ENCODE measurements around the gene PRKCD. TPM values are rescaled to one million over a fixed set of nuclear protein-coding genes. Genes with fewer than 3 reads are reported as not detected.

PRKCD gene
- total RNA-seq, 1 experiment from 2014 or later, result 34.3 TPM

DNA sequence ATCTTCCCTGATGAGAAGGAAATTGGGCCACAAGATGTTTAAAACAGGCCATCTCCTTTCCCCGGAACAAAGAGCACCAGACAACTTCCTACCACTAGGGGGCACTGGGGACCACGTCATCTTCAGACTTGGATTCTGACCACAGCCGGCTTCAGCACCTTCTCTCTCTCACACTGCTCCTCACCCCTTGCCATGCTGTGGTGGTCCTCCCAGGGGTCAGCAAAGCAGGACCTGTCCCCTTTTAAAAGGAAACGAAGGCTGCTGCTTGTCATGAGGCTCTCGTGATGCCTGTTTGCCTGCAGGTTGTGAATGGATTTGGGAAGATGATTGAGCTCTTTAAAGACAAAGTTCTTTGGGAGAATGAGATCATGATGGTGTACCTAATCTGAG, 47.0 kb upstream of the PRKCD start:
- H3K9me2 ChIP-seq (ENCODE audit: insufficient read depth), result no peaks in the 10 kb centered on the region
- TF ChIP-seq, protein P1, sequence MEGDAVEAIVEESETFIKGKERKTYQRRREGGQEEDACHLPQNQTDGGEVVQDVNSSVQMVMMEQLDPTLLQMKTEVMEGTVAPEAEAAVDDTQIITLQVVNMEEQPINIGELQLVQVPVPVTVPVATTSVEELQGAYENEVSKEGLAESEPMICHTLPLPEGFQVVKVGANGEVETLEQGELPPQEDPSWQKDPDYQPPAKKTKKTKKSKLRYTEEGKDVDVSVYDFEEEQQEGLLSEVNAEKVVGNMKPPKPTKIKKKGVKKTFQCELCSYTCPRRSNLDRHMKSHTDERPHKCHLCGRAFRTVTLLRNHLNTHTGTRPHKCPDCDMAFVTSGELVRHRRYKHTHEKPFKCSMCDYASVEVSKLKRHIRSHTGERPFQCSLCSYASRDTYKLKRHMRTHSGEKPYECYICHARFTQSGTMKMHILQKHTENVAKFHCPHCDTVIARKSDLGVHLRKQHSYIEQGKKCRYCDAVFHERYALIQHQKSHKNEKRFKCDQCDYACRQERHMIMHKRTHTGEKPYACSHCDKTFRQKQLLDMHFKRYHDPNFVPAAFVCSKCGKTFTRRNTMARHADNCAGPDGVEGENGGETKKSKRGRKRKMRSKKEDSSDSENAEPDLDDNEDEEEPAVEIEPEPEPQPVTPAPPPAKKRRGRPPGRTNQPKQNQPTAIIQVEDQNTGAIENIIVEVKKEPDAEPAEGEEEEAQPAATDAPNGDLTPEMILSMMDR (conservative IDR thresholded peaks at IDR 0.05), result peak; percentile 89
- no peak for TF ChIP-seq EZH2 (IDR thresholded peaks at IDR 0.05; ENCODE audit: low read depth)
- H3K4me3 ChIP-seq, result no peak overlapping the region
- peak overlapping the region; percentile 42 for H3K27ac ChIP-seq
- no TSS peak for BruUV-seq (replicated peaks)
- H4K20me1 ChIP-seq (ENCODE audit: insufficient read depth), result no peaks in the 10 kb centered on the region
- DNase-seq, result peak; percentile 45 to 69
- intact Hi-C loops (cut with micrococcal nuclease; ENCODE audit: unreplicated experiment), result loop anchor here (1.0 kb wide), 2 partner anchors 82 to 596 kb away; no protein-coding TSS in a partner anchor
- H3K79me2 ChIP-seq (ENCODE audit: low read depth), result no peaks in the 10 kb centered on the region
- peaks cover 27% of the 10 kb centered on the region for H3K4me1 ChIP-seq (replicated peaks; ENCODE audit: insufficient read depth)
- H2AFZ ChIP-seq, result no peak overlapping the region
- H3K36me3 ChIP-seq (ENCODE audit: low read depth), result peaks cover 21% of the 10 kb centered on the region; the same call in 1 of the 2 replicates
- no peaks in the 10 kb centered on the region for H3K9me3 ChIP-seq (ENCODE audit: insufficient read depth, low read depth)
- CTCF ChIA-PET, result interaction anchor here (0.6 to 1.0 kb wide), 6 partner anchors 21 to 176 kb away, joined by 3 to 20 read pairs (median 4); no protein-coding TSS in a partner anchor
- peaks cover 26% of the 10 kb centered on the region; the same call in 1 of the 2 replicates for H3F3A ChIP-seq (ENCODE audit: insufficient read depth, low read depth)
- POLR2A ChIA-PET (ENCODE audit: unreplicated experiment), result no interaction called here
- peak overlapping the region; percentile 20 for H3K4me2 ChIP-seq
- H3K27me3 ChIP-seq (ENCODE audit: insufficient read depth, low read depth), result no peaks in the 10 kb centered on the region

DNA sequence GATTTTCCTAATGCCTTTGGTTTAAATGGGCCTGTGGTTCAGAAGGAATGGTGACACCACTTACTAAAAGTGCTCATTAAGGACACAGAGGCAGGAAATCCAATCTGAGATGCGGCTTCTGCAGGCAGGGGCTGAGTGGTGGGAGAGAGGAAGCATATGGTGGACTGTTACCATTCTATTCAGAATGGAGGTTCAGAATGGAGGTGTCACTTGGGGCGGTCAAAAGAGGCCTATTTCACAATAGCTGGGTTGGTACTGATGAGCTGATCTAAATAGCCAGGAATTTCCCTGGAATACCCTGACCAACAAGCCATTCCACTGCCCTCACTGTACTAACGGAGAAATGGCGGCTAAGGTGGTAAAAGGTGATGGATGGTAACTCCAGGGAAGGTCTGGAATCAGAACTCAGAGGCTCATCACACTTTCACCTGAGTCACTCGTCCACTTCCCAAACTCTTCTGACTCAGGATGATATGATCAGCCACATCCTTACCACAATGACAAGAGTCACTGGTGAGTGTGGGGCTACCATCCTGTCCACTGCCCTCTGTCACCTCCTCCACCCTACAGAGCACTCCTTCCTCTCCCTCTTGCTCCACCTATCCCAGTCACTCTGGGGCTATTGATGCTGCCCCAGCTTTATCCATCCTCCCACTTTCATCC, 46.5 kb upstream of the PRKCD start:
- intact Hi-C loops (cut with micrococcal nuclease; ENCODE audit: unreplicated experiment), result loop anchor here (1.0 kb wide), 2 partner anchors 82 to 596 kb away; no protein-coding TSS in a partner anchor
- ChIA-PET POLR2A (ENCODE audit: unreplicated experiment) (no interaction called here), CTCF (interaction anchor here (0.6 to 1.0 kb wide), 6 partner anchors 20 to 175 kb away, joined by 3 to 20 read pairs (median 4); no protein-coding TSS in a partner anchor)
- Histone ChIP-seq H3K4me1 (replicated peaks; ENCODE audit: insufficient read depth) (peaks cover 23% of the 10 kb centered on the region), H3K9me2 (ENCODE audit: insufficient read depth) (no peaks in the 10 kb centered on the region), H3K9me3 (ENCODE audit: insufficient read depth, low read depth) (no peaks in the 10 kb centered on the region), H3K36me3 (ENCODE audit: low read depth) (peaks cover 19% of the 10 kb centered on the region; the same call in 1 of the 2 replicates), H4K20me1 (ENCODE audit: insufficient read depth) (no peaks in the 10 kb centered on the region), H3K27me3 (ENCODE audit: insufficient read depth, low read depth) (no peaks in the 10 kb centered on the region), H3K27ac (peak overlapping the region; percentile 42), H3F3A (ENCODE audit: insufficient read depth, low read depth) (peaks cover 21% of the 10 kb centered on the region; the same call in 1 of the 2 replicates), H3K4me3 (no peak overlapping the region), H3K4me2 (peak overlapping the region; percentile 20), H3K79me2 (ENCODE audit: low read depth) (no peaks in the 10 kb centered on the region), H2AFZ (no peak overlapping the region)
- no TSS peak for BruUV-seq (replicated peaks)
- DNase-seq, result peak in 1 of 2 experiments; percentile 42
- TF ChIP-seq EZH2 (IDR thresholded peaks at IDR 0.05; ENCODE audit: low read depth), result no peak
- TF ChIP-seq, protein P1 (conservative IDR thresholded peaks at IDR 0.05), result no peak

DNA sequence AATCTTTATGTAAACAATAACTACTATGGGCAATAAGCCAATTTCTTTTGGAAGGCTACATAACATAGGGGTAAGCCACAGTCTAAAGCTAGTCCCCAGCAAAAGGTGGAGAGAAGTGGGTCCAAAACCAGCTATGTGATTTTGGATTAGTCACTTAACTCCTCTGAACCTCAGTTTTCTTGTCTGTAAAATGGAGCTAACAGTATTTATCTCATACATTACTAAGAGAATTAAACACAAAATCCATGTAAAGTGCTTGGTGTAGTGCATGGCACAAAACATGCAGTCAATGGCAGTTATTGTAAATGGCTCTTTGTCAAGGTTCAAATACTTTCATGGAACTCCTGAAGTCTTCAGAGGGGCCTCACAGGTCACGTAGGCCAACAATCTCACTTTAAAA, 44.1 kb upstream of the PRKCD start:
- ChIA-PET CTCF (interaction anchor here (0.6 kb wide), 1 partner anchor 217 kb away, joined by 4 read pairs; no protein-coding TSS in a partner anchor), POLR2A (ENCODE audit: unreplicated experiment) (no interaction called here)
- H3K9me2 ChIP-seq (ENCODE audit: insufficient read depth), result no peaks in the 10 kb centered on the region
- H3K79me2 ChIP-seq (ENCODE audit: low read depth), result no peaks in the 10 kb centered on the region
- TF ChIP-seq, protein P1 (conservative IDR thresholded peaks at IDR 0.05), result no peak
- no peak for TF ChIP-seq EZH2 (IDR thresholded peaks at IDR 0.05; ENCODE audit: low read depth)
- H3K4me2 ChIP-seq, result no peak overlapping the region
- H3K27me3 ChIP-seq (ENCODE audit: insufficient read depth, low read depth), result no peaks in the 10 kb centered on the region
- H3K9me3 ChIP-seq (ENCODE audit: insufficient read depth, low read depth), result no peaks in the 10 kb centered on the region
- H3K36me3 ChIP-seq (ENCODE audit: low read depth), result peaks cover 11% of the 10 kb centered on the region
- H3F3A ChIP-seq (ENCODE audit: insufficient read depth, low read depth), result peaks cover 17% of the 10 kb centered on the region; the same call in 1 of the 2 replicates
- BruUV-seq (replicated peaks), result no TSS peak
- H3K4me1 ChIP-seq (replicated peaks; ENCODE audit: insufficient read depth), result peaks cover 16% of the 10 kb centered on the region
- no peak overlapping the region for H3K27ac ChIP-seq
- H2AFZ ChIP-seq, result no peak overlapping the region
- intact Hi-C loops (cut with micrococcal nuclease; ENCODE audit: unreplicated experiment), result no loop called here
- DNase-seq, result no peak
- H3K4me3 ChIP-seq, result no peak overlapping the region
- H4K20me1 ChIP-seq (ENCODE audit: insufficient read depth), result no peaks in the 10 kb centered on the region
